GM12878 (cell line): Measurements from ENCODE around the gene CREBRF. TPM values are rescaled to one million over a fixed set of nuclear protein-coding genes. Genes with fewer than 3 reads are reported as not detected.

ENCODE experiments used
- ATAC-seq: fragments of 200-7000 bp; cut with Tn5 transposase; 3 replicates; pipeline ENCODE4 v1.9.1; 2020; ENCODE audit warnings: mild to moderate bottlenecking, moderate library complexity
- BruUV-seq: library from RNA; stranded (reverse); fragments of 400-500 nt; replicated peaks from 2 replicates; lab custom pipeline; 2021; lab: Mats Ljungman, UMichigan
- CTCF ChIA-PET: fragments of 300-600 bp; sonication (Branson Sonifier 250); formaldehyde crosslinking; extraction: SDS; loops from one replicate; lab custom pipeline; 2021; ENCODE audit warnings: inconsistent platforms; lab: Yijun Ruan, JAX
- POLR2A ChIA-PET: fragments of 350-600 bp; formaldehyde crosslinking; extraction: SDS; loops from one replicate; lab custom pipeline; 2021; ENCODE audit warnings: inconsistent platforms; lab: Charles Lee
- RAD21 ChIA-PET: fragments of 300-600 bp; sonication (Branson Sonifier 250); formaldehyde crosslinking; loops from one replicate; lab custom pipeline; 2023; ENCODE audit warnings: antibody characterized with exemption; ENCODE audit not compliant: unreplicated experiment; lab: Charles Lee
- SMC1A ChIA-PET: fragments of 300-600 bp; sonication (Branson Sonifier 250); formaldehyde crosslinking; loops from one replicate; lab custom pipeline; 2023; ENCODE audit not compliant: unreplicated experiment, uncharacterized antibody; lab: Charles Lee
- DNase-seq: peaks from one replicate; pipeline ENCODE4 v3.0.0-alpha.2; 2011; ENCODE audit warnings: low read depth, low spot score
- FAIRE-seq: peaks from 3 replicates; lab custom pipeline; 2011; peaks lifted over from hg19 to GRCh38; lab: Jason Lieb, UNC
- H2AFZ ChIP-seq: 2 replicates; pipeline ENCODE4 v1.6.0; 2011; ENCODE audit warnings: low read depth, low read length, control low read depth; ENCODE audit not compliant: control insufficient read depth
- H3K27ac ChIP-seq: 2 replicates; pipeline ENCODE4 v1.5.1; 2011; ENCODE audit warnings: control low read depth; ENCODE audit not compliant: control insufficient read depth, insufficient read depth
- H3K27me3 ChIP-seq, 2 experiments: replicated peaks in 1 of 2; 2 replicates each; pipeline versions ENCODE4 v1.6.0 to v1.6.1; 2011; ENCODE audit warnings: low read length in 1 of 2; ENCODE audit not compliant: control insufficient read depth in 2 of 2, insufficient read depth in 2 of 2
- H3K36me3 ChIP-seq, 2 experiments: 2 replicates each; pipeline ENCODE4 v1.5.1; 2011; ENCODE audit warnings: low read length in 1 of 2; ENCODE audit not compliant: control insufficient read depth in 2 of 2, insufficient read depth in 2 of 2
- H3K4me1 ChIP-seq: 2 replicates; pipeline ENCODE4 v1.6.1; 2011; ENCODE audit warnings: mild to moderate bottlenecking, low read length, moderate library complexity, mixed read lengths; ENCODE audit not compliant: control insufficient read depth, insufficient read depth
- H3K4me2 ChIP-seq: 2 replicates; pipeline ENCODE4 v1.6.0; 2011; ENCODE audit warnings: control low read depth; ENCODE audit not compliant: control insufficient read depth, insufficient read depth
- H3K4me3 ChIP-seq: fragments of 200-600 bp; sonication (generic); 2 replicates; pipeline ENCODE4 v1.5.1; 2016
- H3K79me2 ChIP-seq: 2 replicates; pipeline ENCODE4 v1.6.0; 2011; ENCODE audit warnings: low read length; ENCODE audit not compliant: control insufficient read depth, insufficient read depth
- H3K9ac ChIP-seq: 2 replicates; pipeline ENCODE4 v1.8.0; 2011; ENCODE audit warnings: low read length, control low read depth, mixed read lengths; ENCODE audit not compliant: control insufficient read depth, insufficient read depth
- H3K9me3 ChIP-seq: replicated peaks from 3 replicates; pipeline ENCODE4 v1.5.1; 2011; ENCODE audit warnings: mild to moderate bottlenecking, low read length; ENCODE audit not compliant: control insufficient read depth, insufficient read depth
- H4K20me1 ChIP-seq: 2 replicates; pipeline ENCODE4 v1.6.0; 2011; ENCODE audit not compliant: control insufficient read depth, insufficient read depth
- ELK1 ChIP-seq: IDR thresholded peaks from 2 replicates; pipeline ENCODE4 v1.6.1; 2012; ENCODE audit warnings: low read depth, low read length, improper control_type of control experiment
- HCFC1 ChIP-seq: fragments of 150-350 bp; IDR thresholded peaks from 2 replicates; pipeline ENCODE4 v1.6.1; 2014; ENCODE audit warnings: low read length
- IKZF2 ChIP-seq, 2 experiments: fragments of 450-650 bp; IDR thresholded peaks; 2 replicates each; pipeline ENCODE4 v1.6.1; 2017; ENCODE audit warnings: mild to moderate bottlenecking in 2 of 2, moderate library complexity in 2 of 2
- MAX ChIP-seq: IDR thresholded peaks from 2 replicates; pipeline ENCODE4 v1.6.1; 2012; ENCODE audit warnings: low read depth, low read length, improper control_type of control experiment
- PAX5 ChIP-seq: IDR thresholded peaks from 2 replicates; pipeline ENCODE4 v1.6.1; 2011; ENCODE audit warnings: low read depth, low read length, borderline replicate concordance
- REST ChIP-seq: IDR thresholded peaks from 2 replicates; pipeline ENCODE4 v1.6.1; 2012; ENCODE audit warnings: mild to moderate bottlenecking, low read depth, low read length
- ZNF592 ChIP-seq: fragments of 450-650 bp; IDR thresholded peaks from 2 replicates; pipeline ENCODE4 v1.6.1; 2017; ENCODE audit warnings: mild to moderate bottlenecking, moderate library complexity
- ZSCAN29 ChIP-seq: fragments of 450-650 bp; IDR thresholded peaks from 2 replicates; pipeline ENCODE4 v1.6.1; 2017; ENCODE audit warnings: mild to moderate bottlenecking, moderate library complexity
- WGBS: methylation state at CpG from one replicate; pipeline ENCODE4 v1.1.6; 2016; ENCODE audit warnings: low lambda C conversion rate; ENCODE audit not compliant: insufficient replicate concordance, insufficient coverage; ENCODE audit errors: missing lambda C conversion rate; 5-methylcytosine and 5-hydroxymethylcytosine counted together
- in situ Hi-C: fragments of 300-500 bp; cut with MboI; formaldehyde crosslinking; loops from 9 replicates; pipeline ENCODE4 v1.14.3; 2018; ENCODE audit warnings: mixed read lengths
- intact Hi-C: fragments of 100-400 bp; cut with micrococcal nuclease; formaldehyde crosslinking; loops from one replicate; pipeline ENCODE4 v1.14.2; 2022; ENCODE audit not compliant: unreplicated experiment
- polyA plus RNA-seq, 11 experiments: library from polyadenylated mRNA; depleted of rRNA in 4 of 11; unstranded in 6 of 11; stranded (reverse) in 5 of 11; fragments of >200 nt; fragmentation: Nextera tagmentation in 4 of 11; fragmentation: Illumina TruSeq in 1 of 11; extraction: Ambion mirVana in 4 of 11; extraction: Trizol in 1 of 11; gene quantifications; 1 replicate in 1 of 11; 2 replicates in 10 of 11; pipeline versions ENCODE4 v1.2.1 to v1.2.3, GENCODE V29; 2011 to 2016; ENCODE audit warnings: inconsistent platforms in 2 of 11, missing spikeins in 2 of 11, low read depth in 1 of 11
- total RNA-seq, 4 experiments: library from RNA; depleted of rRNA in 3 of 4; stranded (reverse); fragments of >200 nt in 3 of 4; fragmentation: Illumina TruSeq in 1 of 4; extraction: Trizol in 1 of 4; gene quantifications; 2 replicates each; pipeline versions ENCODE4 v1.2.1 to v1.2.3, GENCODE V29; 2013 to 2021

Gene CREBRF
- total and polyA plus RNA-seq, 10 of the 15 experiments (the other 5 are each of a cell fraction or from before 2014, with no cell fraction given), result 1.2 to 12.7 (median 3.9) TPM

GRCh38 chr5:173075137-173075843, 19.1 kb downstream of the CREBRF start:
- no peak for FAIRE-seq
- no peak overlapping the region for H2AFZ ChIP-seq
- no peaks in the 10 kb centered on the region for H3K4me1 ChIP-seq
- H3K4me3 ChIP-seq, result no peak overlapping the region
- SMC1A ChIA-PET, result no interaction called here
- intact Hi-C loops, result no loop called here
- no peak overlapping the region for H3K9ac ChIP-seq
- in situ Hi-C loops, result no loop called here
- 69% methylated on average over 5 of the region's 5 CpGs for WGBS
- no peak for DNase-seq
- no peak overlapping the region for H3K27ac ChIP-seq
- no TSS peak for BruUV-seq
- no peak overlapping the region for H3K4me2 ChIP-seq
- POLR2A ChIA-PET, result no interaction called here
- CTCF ChIA-PET, result no interaction called here
- no peaks in the 10 kb centered on the region for H3K79me2 ChIP-seq
- no peaks in the 10 kb centered on the region for H3K36me3 ChIP-seq
- no peaks in the 10 kb centered on the region for H3K9me3 ChIP-seq
- TF ChIP-seq IKZF2 (IDR thresholded peaks at IDR 0.05), result no peak
- no peak for TF ChIP-seq PAX5
- no peak for TF ChIP-seq ZSCAN29
- no peak for TF ChIP-seq ZNF592
- no peak for TF ChIP-seq REST
- no peak for TF ChIP-seq HCFC1
- no peak for TF ChIP-seq MAX
- TF ChIP-seq ELK1, result no peak
- RAD21 ChIA-PET, result no interaction called here
- no peaks in the 10 kb centered on the region for H3K27me3 ChIP-seq
- no peaks in the 10 kb centered on the region for H4K20me1 ChIP-seq
- no peak for ATAC-seq
